Mesodermal cell (in vitro differentiated cells): ENCODE results near the gene PSMD4.

ENCODE experiments used
- H3K27ac ChIP-seq: 2 replicates; pipeline ENCODE4 v1.7.0; 2013; ENCODE audit warnings: mild to moderate bottlenecking, low read depth, low read length, moderate library complexity; ENCODE audit not compliant: severe bottlenecking
- H3K36me3 ChIP-seq: 2 replicates; pipeline ENCODE4 v1.7.1; 2013; ENCODE audit warnings: mild to moderate bottlenecking, low read length, moderate library complexity; ENCODE audit not compliant: control insufficient read depth, insufficient read depth
- H3K4me1 ChIP-seq: one replicate; pipeline ENCODE4 v1.7.1; 2013; ENCODE audit warnings: mild to moderate bottlenecking, low read length; ENCODE audit not compliant: insufficient read depth, control insufficient read depth, poor library complexity, severe bottlenecking
- H3K4me3 ChIP-seq: 2 replicates; pipeline ENCODE4 v1.7.0; 2013; ENCODE audit warnings: low read length, control low read depth, mild to moderate bottlenecking; ENCODE audit not compliant: insufficient read depth, poor library complexity, severe bottlenecking; ENCODE audit errors: extremely low read depth
- H3K9me3 ChIP-seq: 2 replicates; pipeline ENCODE4 v1.7.1; 2013; ENCODE audit warnings: mild to moderate bottlenecking, low read length, moderate library complexity; ENCODE audit not compliant: control insufficient read depth
- WGBS, 2 experiments: methylation state at CpG; one replicate each; pipeline ENCODE4 v1.1.5; 2013; ENCODE audit warnings: missing lambda C conversion rate in 2 of 2; ENCODE audit not compliant: insufficient coverage in 2 of 2; 5-methylcytosine and 5-hydroxymethylcytosine counted together

The PSMD4 gene

DNA sequence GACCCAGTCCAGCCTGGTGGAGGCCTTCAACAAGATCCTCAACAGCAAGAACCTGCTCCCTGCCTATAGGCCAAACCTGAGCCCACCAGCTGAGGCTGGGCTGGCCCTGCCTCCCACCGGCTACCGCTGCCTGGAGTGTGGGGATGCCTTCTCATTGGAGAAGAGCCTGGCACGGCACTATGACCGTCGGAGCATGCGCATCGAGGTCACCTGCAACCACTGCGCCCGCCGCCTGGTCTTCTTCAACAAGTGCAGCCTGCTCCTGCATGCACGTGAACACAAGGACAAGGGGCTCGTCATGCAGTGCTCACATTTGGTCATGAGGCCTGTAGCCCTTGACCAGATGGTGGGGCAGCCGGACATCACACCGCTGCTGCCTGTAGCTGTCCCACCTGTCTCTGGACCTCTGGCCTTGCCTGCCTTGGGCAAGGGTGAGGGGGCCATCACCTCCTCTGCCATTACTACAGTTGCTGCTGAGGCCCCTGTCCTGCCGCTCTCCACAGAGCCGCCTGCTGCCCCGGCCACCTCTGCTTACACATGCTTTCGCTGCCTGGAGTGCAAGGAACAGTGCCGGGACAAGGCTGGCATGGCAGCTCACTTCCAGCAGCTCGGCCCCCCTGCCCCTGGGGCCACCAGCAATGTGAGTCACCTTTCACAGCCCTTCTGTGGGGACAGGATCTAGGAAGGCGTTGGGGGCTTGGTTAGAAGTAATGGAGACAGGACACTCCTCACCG, 33.4 kb downstream of the PSMD4 start:
- H3K9me3 ChIP-seq = no peaks in the 10 kb centered on the region
- H3K4me1 ChIP-seq = peaks cover 7% of the 10 kb centered on the region
- no peak overlapping the region for H3K27ac ChIP-seq
- 94 to 95% methylated on average over 22 of the region's 22 CpGs for WGBS, 2 experiments
- no peak overlapping the region for H3K4me3 ChIP-seq
- H3K36me3 ChIP-seq = peaks cover 73% of the 10 kb centered on the region

GRCh38 chr1:151288502-151288901, 34.0 kb downstream of the PSMD4 start:
- 93 to 96% methylated on average over 12 to 14 of the region's 14 CpGs for WGBS, 2 experiments
- no peaks in the 10 kb centered on the region for H3K9me3 ChIP-seq
- no peak overlapping the region for H3K27ac ChIP-seq
- peaks cover 79% of the 10 kb centered on the region for H3K36me3 ChIP-seq
- H3K4me3 ChIP-seq = no peak overlapping the region
- peaks cover 2% of the 10 kb centered on the region for H3K4me1 ChIP-seq

GRCh38 chr1:151289080-151289935, 34.8 kb downstream of the PSMD4 start:
- Histone ChIP-seq H3K9me3 (no peaks in the 10 kb centered on the region), H3K36me3 (peaks cover 87% of the 10 kb centered on the region), H3K4me3 (no peak overlapping the region), H3K4me1 (no peaks in the 10 kb centered on the region), H3K27ac (no peak overlapping the region)
- WGBS, 2 experiments = 95 to 100% methylated on average over 7 to 12 of the region's 18 CpGs

DNA sequence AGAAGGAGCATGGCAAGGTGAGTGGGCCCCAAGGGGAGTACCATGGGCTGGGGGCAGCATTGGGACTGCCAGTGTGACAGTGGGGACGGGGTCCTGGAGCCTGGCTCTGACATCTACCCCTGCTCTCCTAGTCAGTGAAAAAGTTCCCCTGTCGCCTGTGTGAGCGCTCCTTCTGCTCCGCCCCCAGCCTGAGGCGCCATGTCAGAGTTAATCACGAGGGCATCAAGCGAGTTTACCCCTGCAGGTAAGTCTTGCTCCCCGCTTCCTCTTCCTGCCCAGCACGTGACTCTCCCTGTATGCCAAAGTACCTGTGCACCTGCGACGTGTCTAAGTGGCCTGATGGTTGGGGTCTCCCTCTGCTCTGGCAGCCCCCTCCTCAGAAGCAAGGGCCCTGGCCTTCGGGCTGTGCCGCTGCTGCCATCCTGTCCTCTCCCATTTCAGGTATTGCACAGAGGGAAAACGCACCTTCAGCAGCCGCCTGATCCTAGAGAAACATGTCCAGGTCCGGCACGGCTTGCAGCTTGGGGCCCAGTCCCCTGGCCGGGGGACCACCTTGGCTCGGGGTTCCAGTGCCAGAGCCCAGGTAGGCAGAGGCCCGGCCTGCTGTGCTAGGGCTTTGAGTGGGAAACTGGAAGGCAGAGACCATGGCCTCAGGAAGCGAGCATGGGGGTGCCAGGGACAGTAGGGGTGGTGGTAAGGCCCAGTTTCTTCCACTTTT, 35.6 kb downstream of the PSMD4 start:
- Histone ChIP-seq H3K36me3 (peaks cover 91% of the 10 kb centered on the region), H3K4me1 (no peaks in the 10 kb centered on the region), H3K27ac (no peak overlapping the region), H3K9me3 (no peaks in the 10 kb centered on the region), H3K4me3 (no peak overlapping the region)
- WGBS, 2 experiments = 94 to 95% methylated on average over 18 to 20 of the region's 21 CpGs

DNA sequence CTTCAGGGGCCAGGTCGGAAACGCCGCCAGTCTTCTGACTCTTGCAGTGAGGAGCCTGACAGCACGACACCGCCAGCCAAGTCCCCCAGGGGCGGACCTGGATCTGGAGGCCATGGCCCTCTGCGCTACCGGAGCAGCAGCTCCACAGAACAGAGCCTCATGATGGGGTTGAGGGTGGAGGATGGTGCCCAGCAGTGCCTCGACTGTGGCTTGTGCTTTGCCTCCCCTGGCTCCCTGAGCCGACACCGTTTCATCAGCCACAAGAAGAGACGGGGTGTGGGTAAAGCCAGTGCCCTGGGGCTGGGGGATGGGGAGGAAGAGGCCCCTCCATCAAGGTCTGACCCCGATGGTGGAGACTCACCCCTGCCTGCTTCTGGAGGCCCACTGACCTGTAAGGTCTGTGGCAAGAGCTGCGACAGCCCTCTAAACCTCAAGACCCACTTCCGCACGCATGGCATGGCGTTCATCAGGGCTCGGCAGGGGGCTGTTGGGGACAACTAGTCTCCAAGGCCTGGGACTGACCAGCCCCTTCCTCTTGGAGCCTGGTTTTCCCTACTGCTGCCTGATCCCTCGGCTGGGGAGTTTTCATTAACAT, 36.3 kb downstream of the PSMD4 start:
- H3K4me1 ChIP-seq = no peaks in the 10 kb centered on the region
- H3K9me3 ChIP-seq = no peaks in the 10 kb centered on the region
- H3K27ac ChIP-seq = no peak overlapping the region
- no peak overlapping the region for H3K4me3 ChIP-seq
- WGBS, 2 experiments = 94 to 98% methylated on average over 11 to 17 of the region's 19 CpGs
- peaks cover 96% of the 10 kb centered on the region for H3K36me3 ChIP-seq

DNA sequence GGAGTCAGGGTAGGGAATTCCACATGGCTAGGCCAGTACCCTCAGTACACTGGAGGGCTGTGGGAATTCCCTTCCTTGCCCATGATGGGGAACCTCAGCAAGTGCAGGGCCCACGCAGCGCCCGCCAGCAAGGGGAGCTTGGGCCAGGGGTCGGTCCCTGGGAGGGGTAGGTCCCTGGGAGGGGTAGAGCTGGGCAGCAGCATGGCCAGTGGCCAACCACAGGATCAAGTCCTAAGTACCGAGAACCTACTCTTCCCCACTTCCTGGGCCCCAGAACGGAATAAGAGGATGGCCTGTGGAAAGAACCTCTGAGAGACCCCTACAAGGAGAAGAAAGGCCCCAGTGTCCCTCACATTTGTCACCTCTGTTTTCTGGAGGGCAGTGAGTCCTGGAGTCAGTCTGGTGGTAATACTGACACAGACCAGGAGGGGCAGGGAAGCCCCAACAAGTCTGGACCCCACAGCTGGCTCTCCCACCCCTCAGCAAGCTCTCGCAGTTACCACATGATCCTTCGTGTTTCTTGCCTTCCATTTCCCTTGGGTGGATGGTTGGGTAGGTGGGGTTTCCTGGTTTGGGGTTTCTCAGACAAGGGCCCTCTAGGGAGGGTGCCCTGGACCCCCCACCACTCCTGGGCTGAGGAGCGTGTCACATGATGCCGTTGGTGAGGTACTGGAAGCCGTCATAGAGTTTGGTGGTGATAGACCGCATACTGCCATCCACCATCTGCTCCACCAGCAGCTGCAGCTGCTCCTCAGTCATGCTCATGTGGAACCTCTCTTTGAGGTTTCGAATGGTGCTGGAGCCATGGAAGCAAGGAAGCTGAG, 37.9 kb downstream of the PSMD4 start:
- no peaks in the 10 kb centered on the region for H3K4me1 ChIP-seq
- H3K27ac ChIP-seq = no peak overlapping the region
- whole genome bisulfite sequencing, 2 experiments = 100% methylated on average over 5 to 9 of the region's 13 CpGs
- H3K36me3 ChIP-seq = peaks cover 93% of the 10 kb centered on the region
- H3K4me3 ChIP-seq = no peak overlapping the region
- H3K9me3 ChIP-seq = no peaks in the 10 kb centered on the region

DNA sequence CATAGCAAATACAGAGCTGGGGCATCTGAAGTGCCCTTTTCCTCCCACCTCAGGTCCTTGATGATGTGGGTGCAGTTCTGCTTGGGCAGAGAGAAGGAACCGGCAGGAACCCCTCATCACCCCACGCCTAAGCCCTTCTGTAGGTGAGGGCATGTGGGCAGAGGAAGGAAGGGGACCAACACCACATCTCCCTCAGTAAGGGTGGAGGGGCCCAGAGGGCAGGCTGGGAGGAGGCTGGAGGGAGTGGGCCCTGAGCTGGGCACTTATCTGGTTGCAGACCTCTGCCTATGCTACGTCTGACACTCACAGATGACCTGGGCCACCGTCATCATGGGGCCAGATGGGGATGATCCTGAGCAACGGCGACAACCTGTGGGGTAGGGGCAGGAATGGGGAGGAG, 38.6 kb downstream of the PSMD4 start:
- WGBS, 2 experiments = 93 to 95% methylated on average over 4 of the region's 6 CpGs
- Histone ChIP-seq H3K4me1 (no peaks in the 10 kb centered on the region), H3K36me3 (peaks cover 93% of the 10 kb centered on the region), H3K9me3 (no peaks in the 10 kb centered on the region), H3K27ac (no peak overlapping the region), H3K4me3 (no peak overlapping the region)

DNA sequence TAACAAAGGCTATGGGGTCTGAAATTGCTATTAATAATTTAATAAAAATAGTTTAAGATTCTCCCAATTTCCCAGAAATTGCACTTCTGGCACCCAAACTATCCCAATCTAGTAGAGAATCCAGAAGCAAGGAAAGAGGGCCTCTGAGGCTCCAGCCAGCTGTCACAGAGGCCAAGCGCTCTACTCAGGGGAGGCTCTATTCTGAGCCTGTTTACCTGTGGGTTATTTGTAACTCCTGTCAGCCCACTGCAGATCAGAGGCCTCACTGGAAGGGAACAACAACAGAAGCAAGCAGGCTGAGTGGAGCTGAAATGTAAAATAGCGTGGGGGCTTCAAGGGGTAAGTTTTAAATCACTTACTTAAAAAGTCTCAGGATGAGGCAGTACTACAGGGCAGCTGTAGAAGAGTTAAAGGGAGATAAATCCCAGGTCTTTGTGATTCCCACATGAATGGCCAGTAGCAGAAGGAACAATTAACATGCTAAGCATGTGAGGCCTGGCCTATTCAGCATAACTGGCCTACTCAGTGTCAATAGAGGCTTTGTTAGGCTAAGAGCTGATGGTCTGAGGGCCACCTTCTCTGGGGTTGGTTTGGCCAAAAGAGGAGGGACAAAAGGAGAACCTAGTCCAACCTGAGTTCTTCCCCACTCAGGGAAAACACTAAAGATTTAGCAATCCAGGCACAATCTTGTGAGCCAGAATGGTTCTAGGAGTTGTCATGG, 40.4 kb downstream of the PSMD4 start:
- H3K36me3 ChIP-seq = peaks cover 92% of the 10 kb centered on the region
- 83 to 100% methylated on average over 1 to 2 of the region's 2 CpGs for WGBS, 2 experiments

GRCh38 chr1:151309811-151310323, 55.3 kb downstream of the PSMD4 start:
- Histone ChIP-seq H3K4me3 (no peak overlapping the region), H3K4me1 (peaks cover 54% of the 10 kb centered on the region), H3K36me3 (peaks cover 59% of the 10 kb centered on the region), H3K9me3 (no peaks in the 10 kb centered on the region), H3K27ac (peak overlapping the region; percentile 74)
- 48 to 63% methylated on average over 4 to 6 of the region's 7 CpGs for WGBS, 2 experiments

More for the DNA sequence above, 40.4 kb downstream of the PSMD4 start:
- Histone ChIP-seq H3K4me1 (no peaks in the 10 kb centered on the region), H3K9me3 (no peaks in the 10 kb centered on the region), H3K27ac (no peak overlapping the region), H3K4me3 (no peak overlapping the region)
